ENCODE data around the gene FAM174B. TPM values are rescaled to one million over a fixed set of nuclear protein-coding genes. Genes with fewer than 3 reads are reported as not detected.

FAM174B gene
- total RNA-seq, 3 donors from 2014 or later (not counting 1 experiment from before 2014, with no cell fraction given): 0.68 to 2.6 (median 0.88) TPM

- H3K36me3 Mint-ChIP-seq: no peaks in the 10 kb centered on the region
- DNase-seq (no peak), ATAC-seq (no peak)
- no peaks in the 10 kb centered on the region for H3K4me1 ChIP-seq (ENCODE audit: control insufficient read depth, insufficient read depth, low read length)
- WGBS (ENCODE audit: insufficient coverage): 50% methylated on average over 1 of the region's 1 CpG
- no peaks in the 10 kb centered on the region for H3K9me3 Mint-ChIP-seq
- H3K36me3 ChIP-seq (ENCODE audit: control insufficient read depth, insufficient read depth, low read length): no peaks in the 10 kb centered on the region
- no peak overlapping the region for H3K27ac Mint-ChIP-seq
- peaks cover 0 to 16% of the 10 kb centered on the region in 2 donors for H3K27me3 Mint-ChIP-seq (ENCODE audit: low read depth in 2 of 2)
- H3K27ac ChIP-seq (ENCODE audit: low read length): no peak overlapping the region
- intact Hi-C loops (cut with micrococcal nuclease): no loop called here
- no peak overlapping the region for H3K4me3 Mint-ChIP-seq
- no peaks in the 10 kb centered on the region for H3K9me3 ChIP-seq (ENCODE audit: control insufficient read depth, insufficient read depth, low read length)
- H3K4me3 ChIP-seq (ENCODE audit: low read length): no peak overlapping the region
- H3K27me3 ChIP-seq (ENCODE audit: control insufficient read depth, insufficient read depth, low read length): no peaks in the 10 kb centered on the region
- no peak for TF ChIP-seq CTCF (IDR thresholded peaks at IDR 0.05)
- no peaks in the 10 kb centered on the region for H3K4me1 Mint-ChIP-seq
Measured at GRCh38 chr15:92574161-92574560, 81.4 kb downstream of the FAM174B start.

- no peaks in the 10 kb centered on the region for H3K4me1 Mint-ChIP-seq
- H3K27me3 ChIP-seq (ENCODE audit: control insufficient read depth, insufficient read depth, low read length): no peaks in the 10 kb centered on the region
- no peaks in the 10 kb centered on the region for H3K36me3 Mint-ChIP-seq
- TF ChIP-seq CTCF (IDR thresholded peaks at IDR 0.05): no peak
- H3K9me3 ChIP-seq (ENCODE audit: control insufficient read depth, insufficient read depth, low read length): no peaks in the 10 kb centered on the region
- DNase-seq (no peak), ATAC-seq (no peak)
- no peak overlapping the region for H3K4me3 ChIP-seq (ENCODE audit: low read length)
- H3K27me3 Mint-ChIP-seq (ENCODE audit: low read depth in 2 of 2): peaks cover 0 to 15% of the 10 kb centered on the region in 2 donors
- H3K9me3 Mint-ChIP-seq: no peaks in the 10 kb centered on the region
- H3K36me3 ChIP-seq (ENCODE audit: control insufficient read depth, insufficient read depth, low read length): no peaks in the 10 kb centered on the region
- 72% methylated on average over 4 of the region's 4 CpGs for WGBS (ENCODE audit: insufficient coverage)
- H3K4me1 ChIP-seq (ENCODE audit: control insufficient read depth, insufficient read depth, low read length): no peaks in the 10 kb centered on the region
- H3K27ac Mint-ChIP-seq: no peak overlapping the region
- no peak overlapping the region for H3K27ac ChIP-seq (ENCODE audit: low read length)
- intact Hi-C loops (cut with micrococcal nuclease): no loop called here
- no peak overlapping the region for H3K4me3 Mint-ChIP-seq
Measured at GRCh38 chr15:92571824-92572223, 83.8 kb downstream of the FAM174B start.

- Histone ChIP-seq H3K4me1 (ENCODE audit: control insufficient read depth, insufficient read depth, low read length) (no peaks in the 10 kb centered on the region), H3K36me3 (ENCODE audit: control insufficient read depth, insufficient read depth, low read length) (no peaks in the 10 kb centered on the region), H3K4me3 (ENCODE audit: low read length) (no peak overlapping the region), H3K9me3 (ENCODE audit: control insufficient read depth, insufficient read depth, low read length) (no peaks in the 10 kb centered on the region), H3K27me3 (ENCODE audit: control insufficient read depth, insufficient read depth, low read length) (no peaks in the 10 kb centered on the region), H3K27ac (ENCODE audit: low read length) (no peak overlapping the region)
- WGBS (ENCODE audit: insufficient coverage): 76% methylated on average over 7 of the region's 7 CpGs
- Mint-ChIP-seq H3K9me3 (no peaks in the 10 kb centered on the region), H3K4me3 (no peak overlapping the region), H3K27ac (no peak overlapping the region), H3K27me3 (ENCODE audit: low read depth in 2 of 2) (peaks cover 7 to 18% of the 10 kb centered on the region in 2 donors), H3K36me3 (no peaks in the 10 kb centered on the region), H3K4me1 (no peaks in the 10 kb centered on the region)
- DNase-seq: no peak
- TF ChIP-seq CTCF (IDR thresholded peaks at IDR 0.05): no peak
- ATAC-seq: no peak
- intact Hi-C loops (cut with micrococcal nuclease): no loop called here
Measured at GRCh38 chr15:92570391-92570790, 85.2 kb downstream of the FAM174B start.

- WGBS (ENCODE audit: insufficient coverage): 85% methylated on average over 3 of the region's 3 CpGs
- no peak overlapping the region for H3K27ac ChIP-seq (ENCODE audit: low read length)
- no peaks in the 10 kb centered on the region for H3K36me3 ChIP-seq (ENCODE audit: control insufficient read depth, insufficient read depth, low read length)
- ATAC-seq: no peak
- Mint-ChIP-seq H3K4me1 (no peaks in the 10 kb centered on the region), H3K27ac (no peak overlapping the region), H3K9me3 (no peaks in the 10 kb centered on the region), H3K36me3 (no peaks in the 10 kb centered on the region), H3K4me3 (no peak overlapping the region), H3K27me3 (ENCODE audit: low read depth in 2 of 2) (peaks cover 7 to 18% of the 10 kb centered on the region in 2 donors)
- no peaks in the 10 kb centered on the region for H3K9me3 ChIP-seq (ENCODE audit: control insufficient read depth, insufficient read depth, low read length)
- no peak for TF ChIP-seq CTCF (IDR thresholded peaks at IDR 0.05)
- no peaks in the 10 kb centered on the region for H3K4me1 ChIP-seq (ENCODE audit: control insufficient read depth, insufficient read depth, low read length)
- DNase-seq: no peak
- intact Hi-C loops (cut with micrococcal nuclease): no loop called here
- no peak overlapping the region for H3K4me3 ChIP-seq (ENCODE audit: low read length)
- H3K27me3 ChIP-seq (ENCODE audit: control insufficient read depth, insufficient read depth, low read length): no peaks in the 10 kb centered on the region
Measured at GRCh38 chr15:92569778-92570177, 85.8 kb downstream of the FAM174B start.

All from natural killer cell (primary cell).